ENCODE results near the gene FAF1. TPM values are rescaled to one million over a fixed set of nuclear protein-coding genes. Genes with fewer than 3 reads are reported as not detected.
"Not testable (repeated sequence)": the region's sequence is repeated elsewhere in the genome, so short reads cannot be mapped to it uniquely, and the experiment has no call there.

Gene FAF1
- total RNA-seq, 2 donors from 2014 or later: 60.3 to 66.7 TPM

GRCh38 chr1:50936321-50936720 lies 23.7 kb downstream of the FAF1 start:
- H3K27ac ChIP-seq: no peak overlapping the region
- H3K9me3 ChIP-seq: no peaks in the 10 kb centered on the region
- no peak for DNase-seq
- no peak overlapping the region for H3K4me3 ChIP-seq
- intact Hi-C loops (cut with DNase I): no loop called here
- no peaks in the 10 kb centered on the region for H3K27me3 ChIP-seq
- no peaks in the 10 kb centered on the region for H3K4me1 ChIP-seq
- no peaks in the 10 kb centered on the region for H3K36me3 ChIP-seq
- TF ChIP-seq CTCF (IDR thresholded peaks at IDR 0.05): no peak
- H3K9ac ChIP-seq (ENCODE audit: low read depth in 2 of 2, low read length in 2 of 2): no peak overlapping the region

- H3K4me3 ChIP-seq; DNase-seq; H3K9ac ChIP-seq (ENCODE audit: low read depth in 2 of 2, low read length in 2 of 2); H3K4me1 ChIP-seq; H3K9me3 ChIP-seq; intact Hi-C loops (cut with DNase I); H3K36me3 ChIP-seq; H3K27ac ChIP-seq; H3K27me3 ChIP-seq: not testable (repeated sequence)
These were observed 24.8 kb downstream of the FAF1 start for GRCh38 chr1:50935276-50935675.

GRCh38 chr1:50934838-50935237 lies 25.2 kb downstream of the FAF1 start:
- H3K9ac ChIP-seq (ENCODE audit: low read depth in 2 of 2, low read length in 2 of 2): no peak overlapping the region
- intact Hi-C loops (cut with DNase I): loop anchor here (5.0 kb wide), 1 partner anchor 257 kb away; no protein-coding TSS in a partner anchor
- H3K4me1 ChIP-seq: no peaks in the 10 kb centered on the region
- DNase-seq: no peak
- no peaks in the 10 kb centered on the region for H3K36me3 ChIP-seq
- H3K4me3 ChIP-seq: no peak overlapping the region
- H3K27ac ChIP-seq: no peak overlapping the region
- no peaks in the 10 kb centered on the region for H3K9me3 ChIP-seq
- no peak for TF ChIP-seq CTCF (IDR thresholded peaks at IDR 0.05)
- no peaks in the 10 kb centered on the region for H3K27me3 ChIP-seq

- intact Hi-C loops (cut with DNase I): loop anchor here (5.0 kb wide), 1 partner anchor 259 kb away; no protein-coding TSS in a partner anchor
- not testable (repeated sequence) for H3K27ac ChIP-seq; H3K9me3 ChIP-seq; H3K27me3 ChIP-seq; H3K36me3 ChIP-seq; H3K9ac ChIP-seq (ENCODE audit: low read depth in 2 of 2, low read length in 2 of 2); DNase-seq; H3K4me1 ChIP-seq; H3K4me3 ChIP-seq
These were observed 26.3 kb downstream of the FAF1 start for GRCh38 chr1:50933770-50934169.

- not testable (repeated sequence) for DNase-seq; H3K4me1 ChIP-seq; H3K9me3 ChIP-seq; H3K27me3 ChIP-seq; H3K27ac ChIP-seq; H3K4me3 ChIP-seq; H3K9ac ChIP-seq (ENCODE audit: low read depth in 2 of 2, low read length in 2 of 2); H3K36me3 ChIP-seq
- intact Hi-C loops (cut with DNase I): loop anchor here (5.0 kb wide), 1 partner anchor 260 kb away; no protein-coding TSS in a partner anchor
These were observed 28.0 kb downstream of the FAF1 start for GRCh38 chr1:50932043-50932442.

- H3K9ac ChIP-seq (ENCODE audit: low read depth in 2 of 2, low read length in 2 of 2): no peak overlapping the region
- no peaks in the 10 kb centered on the region for H3K4me1 ChIP-seq
- no peaks in the 10 kb centered on the region for H3K36me3 ChIP-seq
- DNase-seq: no peak
- no peak overlapping the region for H3K4me3 ChIP-seq
- intact Hi-C loops (cut with DNase I): loop anchor here (5.0 kb wide), 1 partner anchor 261 kb away; no protein-coding TSS in a partner anchor
- TF ChIP-seq CTCF (IDR thresholded peaks at IDR 0.05): no peak
- no peaks in the 10 kb centered on the region for H3K27me3 ChIP-seq
- H3K27ac ChIP-seq: no peak overlapping the region
- no peaks in the 10 kb centered on the region for H3K9me3 ChIP-seq
These were observed 28.9 kb downstream of the FAF1 start for GRCh38 chr1:50930965-50931737.

GRCh38 chr1:50930193-50930592 lies 29.9 kb downstream of the FAF1 start:
- Histone ChIP-seq H3K9me3 (no peaks in the 10 kb centered on the region), H3K4me3 (no peak overlapping the region), H3K36me3 (no peaks in the 10 kb centered on the region), H3K27me3 (no peaks in the 10 kb centered on the region), H3K9ac (ENCODE audit: low read depth in 2 of 2, low read length in 2 of 2) (no peak overlapping the region), H3K27ac (no peak overlapping the region), H3K4me1 (no peaks in the 10 kb centered on the region)
- DNase-seq: no peak
- intact Hi-C loops (cut with DNase I): loop anchor here (5.0 kb wide), 1 partner anchor 262 kb away; no protein-coding TSS in a partner anchor
- TF ChIP-seq CTCF (IDR thresholded peaks at IDR 0.05): no peak
